ENCODE measurements around the gene TP53RK. TPM values are rescaled to one million over a fixed set of nuclear protein-coding genes. Genes with fewer than 3 reads are reported as not detected.

The TP53RK gene
- total RNA-seq, 1 experiment from 2014 or later, result 20.6 TPM

GRCh38 chr20:46666306-46666705 is 22.9 kb downstream of the TP53RK start:
- BruUV-seq (replicated peaks), result no TSS peak
- Histone ChIP-seq H3K36me3 (ENCODE audit: insufficient read depth, low read length, poor library complexity, severe bottlenecking) (no peaks in the 10 kb centered on the region), H3K27me3 (replicated peaks; ENCODE audit: insufficient read depth, low read depth, low read length, poor library complexity) (no peaks in the 10 kb centered on the region), H3K4me1 (ENCODE audit: insufficient read depth, low read length, poor library complexity, severe bottlenecking) (no peaks in the 10 kb centered on the region), H3K27ac (ENCODE audit: low read depth, low read length, poor library complexity, severe bottlenecking) (no peak overlapping the region), H3K9me3 (ENCODE audit: low read depth, low read length, poor library complexity, severe bottlenecking) (peaks cover 6% of the 10 kb centered on the region), H3K4me3 (ENCODE audit: low read depth, low read length, poor library complexity, severe bottlenecking) (no peak overlapping the region)
- no peak for TF ChIP-seq CTCF (conservative IDR thresholded peaks at IDR 0.05; ENCODE audit: low read depth, low read length)
- no peak for TF ChIP-seq EZH2 (IDR thresholded peaks at IDR 0.05; ENCODE audit: borderline replicate concordance, low read depth, low read length, poor library complexity, severe bottlenecking)
- intact Hi-C loops (cut with micrococcal nuclease; ENCODE audit: unreplicated experiment), result no loop called here
- DNase-seq (ENCODE audit: low spot score), result no peak
- ChIA-PET POLR2A (ENCODE audit: low non-redundant PET) (no interaction called here), CTCF (no interaction called here)

DNA sequence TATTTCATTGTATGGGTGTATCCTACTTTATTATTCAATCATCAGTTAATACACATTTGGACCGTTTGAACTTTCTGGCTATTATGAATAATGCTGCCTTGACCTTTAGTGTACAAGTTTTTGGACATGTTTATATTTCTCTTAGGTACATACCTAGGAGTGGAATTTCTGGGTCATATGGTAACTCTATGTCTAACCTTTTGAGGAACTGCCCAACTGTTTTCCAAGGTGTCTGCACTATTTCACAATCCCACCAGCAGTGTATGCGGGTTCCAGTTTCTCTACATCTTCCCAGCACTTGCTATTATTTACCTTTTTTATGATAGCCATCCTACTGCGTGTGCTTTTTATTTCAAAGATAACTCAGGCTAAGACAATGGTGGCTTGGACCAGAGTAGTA is 23.6 kb downstream of the TP53RK start:
- POLR2A ChIA-PET (ENCODE audit: low non-redundant PET), result no interaction called here
- no peak overlapping the region for H3K4me3 ChIP-seq (ENCODE audit: low read depth, low read length, poor library complexity, severe bottlenecking)
- DNase-seq (ENCODE audit: low spot score), result no peak
- CTCF ChIA-PET, result no interaction called here
- TF ChIP-seq EZH2 (IDR thresholded peaks at IDR 0.05; ENCODE audit: borderline replicate concordance, low read depth, low read length, poor library complexity, severe bottlenecking) (no peak), CTCF (conservative IDR thresholded peaks at IDR 0.05; ENCODE audit: low read depth, low read length) (no peak)
- BruUV-seq (replicated peaks), result no TSS peak
- H3K9me3 ChIP-seq (ENCODE audit: low read depth, low read length, poor library complexity, severe bottlenecking), result peaks cover 2% of the 10 kb centered on the region
- intact Hi-C loops (cut with micrococcal nuclease; ENCODE audit: unreplicated experiment), result no loop called here
- H3K4me1 ChIP-seq (ENCODE audit: insufficient read depth, low read length, poor library complexity, severe bottlenecking), result no peaks in the 10 kb centered on the region
- no peak overlapping the region for H3K27ac ChIP-seq (ENCODE audit: low read depth, low read length, poor library complexity, severe bottlenecking)
- no peaks in the 10 kb centered on the region for H3K36me3 ChIP-seq (ENCODE audit: insufficient read depth, low read length, poor library complexity, severe bottlenecking)
- H3K27me3 ChIP-seq (replicated peaks; ENCODE audit: insufficient read depth, low read depth, low read length, poor library complexity), result no peaks in the 10 kb centered on the region

DNA sequence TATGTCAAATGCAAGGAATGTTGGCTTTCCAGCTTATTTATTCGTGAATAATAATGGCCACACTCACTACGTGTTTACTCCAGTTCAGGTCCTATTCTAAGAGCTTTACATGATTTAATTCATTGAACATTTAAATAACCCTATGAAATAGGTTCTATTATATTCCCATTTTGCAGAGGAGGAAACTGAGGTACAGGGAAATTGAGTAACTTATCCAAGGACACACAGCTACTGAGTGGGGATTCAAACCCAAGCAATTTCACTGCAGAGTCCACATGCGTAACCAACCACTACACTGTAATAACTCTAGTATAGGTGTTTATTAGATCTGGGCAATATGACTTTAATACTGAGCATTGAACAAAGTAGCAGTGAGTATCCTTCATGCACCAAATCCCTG is 25.7 kb downstream of the TP53RK start:
- intact Hi-C loops (cut with micrococcal nuclease; ENCODE audit: unreplicated experiment), result no loop called here
- no peak for DNase-seq (ENCODE audit: low spot score)
- H3K9me3 ChIP-seq (ENCODE audit: low read depth, low read length, poor library complexity, severe bottlenecking), result no peaks in the 10 kb centered on the region
- no peaks in the 10 kb centered on the region for H3K36me3 ChIP-seq (ENCODE audit: insufficient read depth, low read length, poor library complexity, severe bottlenecking)
- H3K27me3 ChIP-seq (replicated peaks; ENCODE audit: insufficient read depth, low read depth, low read length, poor library complexity), result no peaks in the 10 kb centered on the region
- POLR2A ChIA-PET (ENCODE audit: low non-redundant PET), result no interaction called here
- CTCF ChIA-PET, result no interaction called here
- H3K27ac ChIP-seq (ENCODE audit: low read depth, low read length, poor library complexity, severe bottlenecking), result no peak overlapping the region
- no peak overlapping the region for H3K4me3 ChIP-seq (ENCODE audit: low read depth, low read length, poor library complexity, severe bottlenecking)
- no peaks in the 10 kb centered on the region for H3K4me1 ChIP-seq (ENCODE audit: insufficient read depth, low read length, poor library complexity, severe bottlenecking)
- TF ChIP-seq EZH2 (IDR thresholded peaks at IDR 0.05; ENCODE audit: borderline replicate concordance, low read depth, low read length, poor library complexity, severe bottlenecking) (no peak), CTCF (conservative IDR thresholded peaks at IDR 0.05; ENCODE audit: low read depth, low read length) (no peak)
- BruUV-seq (replicated peaks), result no TSS peak
